IMR-90 (cell line): ENCODE results near the gene ACADSB. TPM values are rescaled to one million over a fixed set of nuclear protein-coding genes. Genes with fewer than 3 reads are reported as not detected.
A peak's percentile ranks its signal among the peaks of the same experiment; 100 is the strongest.

Experiments used
- ATAC-seq: fragments of 200-7000 bp; cut with Tn5 transposase; 2 replicates; pipeline ENCODE4 v1.9.1; 2020; ENCODE audit warnings: low read depth, mild to moderate bottlenecking, moderate library complexity
- BruUV-seq: library from RNA; stranded (reverse); fragments of 400-500 nt; replicated peaks from 2 replicates; lab custom pipeline; 2021; lab: Mats Ljungman, UMichigan
- CTCF ChIA-PET: fragments of 300-600 bp; formaldehyde crosslinking; extraction: SDS; loops from one replicate; lab custom pipeline; 2021; ENCODE audit warnings: antibody characterized with exemption; lab: Yijun Ruan, JAX
- POLR2A ChIA-PET: fragments of 300-600 bp; sonication (Branson Sonifier 250); formaldehyde crosslinking; loops from one replicate; lab custom pipeline; 2022; ENCODE audit warnings: antibody characterized with exemption; ENCODE audit not compliant: unreplicated experiment; lab: Charles Lee
- DNase-seq: peaks from one replicate; pipeline ENCODE4 v3.0.0; 2013
- H2AFZ ChIP-seq: replicated peaks from 2 replicates; pipeline ENCODE3; 2013; ENCODE audit warnings: low read length, mild to moderate bottlenecking; ENCODE audit not compliant: poor library complexity
- H2AK5ac ChIP-seq: 2 replicates; pipeline ENCODE4 v1.6.1; 2013; ENCODE audit warnings: low read depth, low read length, inconsistent platforms
- H2AK9ac ChIP-seq: replicated peaks from 2 replicates; pipeline ENCODE3; 2013; ENCODE audit warnings: mild to moderate bottlenecking, low read depth, low read length, moderate library complexity; ENCODE audit not compliant: poor library complexity
- H2BK120ac ChIP-seq: 2 replicates; pipeline ENCODE4 v1.6.1; 2013; ENCODE audit warnings: low read depth, low read length, inconsistent platforms
- H2BK15ac ChIP-seq: 3 replicates; pipeline ENCODE4 v1.6.1; 2013; ENCODE audit warnings: low read depth, low read length, inconsistent platforms
- H2BK20ac ChIP-seq: 2 replicates; pipeline ENCODE4 v1.6.1; 2013; ENCODE audit warnings: low read depth, mild to moderate bottlenecking, inconsistent platforms, low read length, moderate library complexity
- H2BK5ac ChIP-seq: 2 replicates; pipeline ENCODE4 v1.6.1; 2013; ENCODE audit warnings: mild to moderate bottlenecking, low read depth, low read length, inconsistent platforms; ENCODE audit not compliant: poor library complexity, severe bottlenecking
- H3K14ac ChIP-seq: replicated peaks from 2 replicates; pipeline ENCODE4 v1.6.1; 2013; ENCODE audit warnings: low read depth, low read length, inconsistent platforms
- H3K18ac ChIP-seq: 2 replicates; pipeline ENCODE4 v1.6.1; 2013; ENCODE audit warnings: low read depth, low read length, control low read depth
- H3K23ac ChIP-seq: 2 replicates; pipeline ENCODE4 v1.6.1; 2013; ENCODE audit warnings: low read depth, low read length, inconsistent platforms
- H3K27ac ChIP-seq: 2 replicates; pipeline ENCODE4 v1.5.1; 2013; ENCODE audit warnings: mild to moderate bottlenecking, control low read depth, low read length; ENCODE audit not compliant: insufficient read depth
- H3K27me3 ChIP-seq: 2 replicates; pipeline ENCODE4 v1.6.1; 2013; ENCODE audit warnings: low read length; ENCODE audit not compliant: control insufficient read depth, insufficient read depth
- H3K36me3 ChIP-seq: 2 replicates; pipeline ENCODE4 v1.6.1; 2013; ENCODE audit warnings: low read length, mixed read lengths; ENCODE audit not compliant: control insufficient read depth, insufficient read depth
- H3K4ac ChIP-seq: 2 replicates; pipeline ENCODE4 v1.6.1; 2013; ENCODE audit warnings: low read depth, low read length, inconsistent platforms
- H3K4me1 ChIP-seq: 2 replicates; pipeline ENCODE4 v1.6.1; 2013; ENCODE audit warnings: low read length, mixed read lengths; ENCODE audit not compliant: control insufficient read depth, insufficient read depth
- H3K4me2 ChIP-seq: 2 replicates; pipeline ENCODE4 v1.6.1; 2013; ENCODE audit warnings: low read depth, mild to moderate bottlenecking, control low read depth, low read length, moderate library complexity
- H3K4me3 ChIP-seq: 2 replicates; pipeline ENCODE4 v1.5.1; 2013; ENCODE audit warnings: low read depth, mild to moderate bottlenecking, control low read depth, low read length, moderate library complexity; ENCODE audit not compliant: insufficient read depth
- H3K56ac ChIP-seq: 2 replicates; pipeline ENCODE4 v1.6.1; 2013; ENCODE audit warnings: low read length, inconsistent platforms; ENCODE audit not compliant: insufficient read depth; ENCODE audit errors: extremely low read depth
- H3K79me1 ChIP-seq, 2 experiments: 2 replicates each; pipeline ENCODE4 v1.6.1; 2013; ENCODE audit warnings: low read length in 2 of 2, inconsistent platforms in 1 of 2, low read depth in 1 of 2
- H3K9ac ChIP-seq: 2 replicates; pipeline ENCODE4 v1.6.1; 2013; ENCODE audit warnings: low read depth, low read length, control low read depth
- H3K9me1 ChIP-seq: 2 replicates; pipeline ENCODE4 v1.6.1; 2013; ENCODE audit warnings: low read length, inconsistent platforms; ENCODE audit not compliant: insufficient read depth
- H3K9me3 ChIP-seq: 2 replicates; pipeline ENCODE4 v1.6.1; 2013; ENCODE audit warnings: low read length; ENCODE audit not compliant: control insufficient read depth, insufficient read depth
- H4K20me1 ChIP-seq: 2 replicates; pipeline ENCODE4 v1.6.1; 2013; ENCODE audit warnings: low read length, inconsistent platforms; ENCODE audit not compliant: insufficient read depth
- H4K5ac ChIP-seq: 2 replicates; pipeline ENCODE4 v1.6.1; 2013; ENCODE audit warnings: mild to moderate bottlenecking, low read depth, low read length, control low read depth
- H4K8ac ChIP-seq, 2 experiments: 2 replicates each; pipeline ENCODE4 v1.6.1; 2013; ENCODE audit warnings: low read depth in 2 of 2, low read length in 2 of 2, control low read depth in 1 of 2, inconsistent platforms in 1 of 2
- H4K91ac ChIP-seq: 2 replicates; pipeline ENCODE4 v1.6.1; 2013; ENCODE audit warnings: low read depth, low read length, inconsistent platforms; ENCODE audit not compliant: insufficient read depth
- CTCF ChIP-seq: conservative IDR thresholded peaks from 2 replicates; pipeline ENCODE4 v1.5.1; 2012; ENCODE audit warnings: mild to moderate bottlenecking, low read depth, low read length, improper control_type of control experiment
- MXI1 ChIP-seq: IDR thresholded peaks from 2 replicates; pipeline ENCODE4 v1.6.1; 2012; ENCODE audit warnings: low read depth, mild to moderate bottlenecking, low read length, moderate library complexity, borderline replicate concordance
- RFX5 ChIP-seq: IDR thresholded peaks from 2 replicates; pipeline ENCODE4 v1.8.0; 2012; ENCODE audit warnings: low read depth, mild to moderate bottlenecking, low read length, moderate library complexity
- WGBS, 2 experiments: methylation state at CpG; one replicate each; pipeline versions ENCODE4 v1.1.5 to v1.1.7; 2013; ENCODE audit warnings: missing lambda C conversion rate in 2 of 2; ENCODE audit not compliant: insufficient read length in 1 of 2; ENCODE audit errors: extremely low coverage in 2 of 2; 5-methylcytosine and 5-hydroxymethylcytosine counted together
- dilution Hi-C: fragments of 300-500 bp; cut with HindIII; formaldehyde crosslinking; loops from one replicate; pipeline ENCODE4 v1.14.3; 2018; ENCODE audit warnings: low sequenced_read_pairs; ENCODE audit not compliant: unreplicated experiment
- in situ Hi-C: fragments of 300-500 bp; cut with MboI; formaldehyde crosslinking; loops from 3 replicates; pipeline ENCODE4 v1.14.3; 2019; ENCODE audit warnings: low sequenced_read_pairs, inconsistent platforms, mixed read lengths
- intact Hi-C: fragments of 100-400 bp; cut with micrococcal nuclease; formaldehyde crosslinking; loops from 2 replicates; pipeline ENCODE4 v1.10.0; 2022
- polyA plus RNA-seq, 3 experiments: library from polyadenylated mRNA; depleted of rRNA; stranded (reverse); fragments of >200 nt; gene quantifications; 2 replicates each; pipeline ENCODE4 v1.2.3, GENCODE V29; 2012; ENCODE audit warnings: low replicate concordance in 1 of 3
- total RNA-seq: library from RNA; depleted of rRNA; stranded (reverse); fragments of >200 nt; gene quantifications from 2 replicates; pipeline ENCODE4 v1.2.3, GENCODE V29; 2012
- TF ChIP-seq, protein P1 (sequence below): fragments of 150-350 bp; IDR thresholded peaks from 2 replicates; pipeline ENCODE4 v1.6.1; 2017; ENCODE audit warnings: mild to moderate bottlenecking, antibody characterized with exemption, low read length, low read depth

ACADSB gene
- total and polyA plus RNA-seq, 2 of the 4 experiments (the other 2 are of a cell fraction): 6.2 to 10.6 TPM

GRCh38 chr10:123007558-123008354 is 1.1 kb upstream of the ACADSB start:
- H4K8ac ChIP-seq: no peak overlapping the region
- H3K27ac ChIP-seq: no peak overlapping the region; the same call in 1 of the 2 replicates
- ChIA-PET POLR2A (interaction anchor here (0.6 to 1.5 kb wide), 2 partner anchors 12 to 13 kb away, joined by 3 to 4 read pairs; no protein-coding TSS in a partner anchor), CTCF (interaction anchor here (0.7 to 0.9 kb wide), 2 partner anchors 8 to 27 kb away, joined by 3 read pairs; no protein-coding TSS in a partner anchor)
- ATAC-seq: peak; percentile 25; the same call in 1 of the 2 replicates
- in situ Hi-C loops (no loop called here), intact Hi-C loops (loop anchor here (2.0 kb wide), 1 partner anchor 51 kb away; no protein-coding TSS in a partner anchor), dilution Hi-C loops (no loop called here)
- 0 out of 2 replicates have a peak overlapping the region, but pooled peaks have one; percentile 43 for H3K56ac ChIP-seq
- peak; percentile 99 for TF ChIP-seq MXI1
- TF ChIP-seq RFX5: no peak
- TF ChIP-seq CTCF: 0 out of 2 replicates have a peak, but pooled peaks have one; percentile 0
- TF ChIP-seq, protein P1, sequence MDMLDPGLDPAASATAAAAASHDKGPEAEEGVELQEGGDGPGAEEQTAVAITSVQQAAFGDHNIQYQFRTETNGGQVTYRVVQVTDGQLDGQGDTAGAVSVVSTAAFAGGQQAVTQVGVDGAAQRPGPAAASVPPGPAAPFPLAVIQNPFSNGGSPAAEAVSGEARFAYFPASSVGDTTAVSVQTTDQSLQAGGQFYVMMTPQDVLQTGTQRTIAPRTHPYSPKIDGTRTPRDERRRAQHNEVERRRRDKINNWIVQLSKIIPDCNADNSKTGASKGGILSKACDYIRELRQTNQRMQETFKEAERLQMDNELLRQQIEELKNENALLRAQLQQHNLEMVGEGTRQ: peak; percentile 72
- no peak overlapping the region for H2BK120ac ChIP-seq
- H3K9me1 ChIP-seq: no peaks in the 10 kb centered on the region
- peak overlapping the region; percentile 63 for H3K23ac ChIP-seq
- peak overlapping the region; percentile 97 for H2AK9ac ChIP-seq
- H3K4me3 ChIP-seq: peak overlapping the region; percentile 66
- H3K4ac ChIP-seq: 0 out of 2 replicates have a peak overlapping the region, but pooled peaks have one; percentile 1
- no peak overlapping the region for H4K5ac ChIP-seq
- DNase-seq: peak; percentile 62
- BruUV-seq: no TSS peak
- no peak overlapping the region for H2BK20ac ChIP-seq
- H3K9me3 ChIP-seq: no peaks in the 10 kb centered on the region
- peaks cover 14 to 30% of the 10 kb centered on the region in 2 experiments for H3K79me1 ChIP-seq
- no peaks in the 10 kb centered on the region for H3K27me3 ChIP-seq
- no peaks in the 10 kb centered on the region; the same call in 1 of the 2 replicates for H4K20me1 ChIP-seq
- H2BK5ac ChIP-seq: no peak overlapping the region
- H3K9ac ChIP-seq: peak overlapping the region; percentile 83
- H2BK15ac ChIP-seq: no peak overlapping the region
- H2AFZ ChIP-seq: peak overlapping the region; percentile 100
- H3K4me1 ChIP-seq: no peaks in the 10 kb centered on the region
- H3K36me3 ChIP-seq: no peaks in the 10 kb centered on the region
- H3K4me2 ChIP-seq: peak overlapping the region; percentile 93
- H3K18ac ChIP-seq: no peak overlapping the region
- no peak overlapping the region for H3K14ac ChIP-seq
- no peak overlapping the region for H4K91ac ChIP-seq
- H2AK5ac ChIP-seq: no peak overlapping the region; the same call in 1 of the 2 replicates
- 0% methylated on average over 7 of the region's 30 CpGs; no CpG with 5 or more reads in 1 of the 2 experiments for WGBS, 2 experiments
